DND-41 (cell line): ENCODE measurements around the gene MFSD2A.
"Not testable (repeated sequence)": the region's sequence is repeated elsewhere in the genome, so short reads cannot be mapped to it uniquely, and the experiment has no call there.

Experiments
- ATAC-seq: fragments of 200-7000 bp; cut with Tn5 transposase; 3 replicates; pipeline ENCODE4 v1.9.1; 2021; ENCODE audit warnings: low read depth; ENCODE audit not compliant: insufficient read depth
- DNase-seq: peaks from one replicate; pipeline ENCODE4 v3.0.0-alpha.2; 2020
- H2AFZ ChIP-seq: 2 replicates; pipeline ENCODE4 v1.6.0; 2012; ENCODE audit warnings: low read depth, low read length
- H3K27ac ChIP-seq: 2 replicates; pipeline ENCODE4 v1.5.1; 2012; ENCODE audit warnings: low read length, inconsistent platforms
- H3K27me3 ChIP-seq: fragments of 200-600 bp; sonication (generic); 2 replicates; pipeline ENCODE4 v1.6.0; 2012; ENCODE audit warnings: low read length, mild to moderate bottlenecking, inconsistent platforms; ENCODE audit not compliant: insufficient read depth, poor library complexity
- H3K36me3 ChIP-seq: 2 replicates; pipeline ENCODE4 v1.5.1; 2012; ENCODE audit warnings: low read length, inconsistent platforms; ENCODE audit not compliant: insufficient read depth
- H3K4me1 ChIP-seq: 2 replicates; pipeline ENCODE4 v1.5.1; 2012; ENCODE audit warnings: mild to moderate bottlenecking, low read length; ENCODE audit not compliant: insufficient read depth
- H3K4me2 ChIP-seq: 2 replicates; pipeline ENCODE4 v1.6.0; 2012; ENCODE audit warnings: mild to moderate bottlenecking, moderate library complexity, low read length, inconsistent platforms; ENCODE audit not compliant: insufficient read depth
- H3K4me3 ChIP-seq, 2 experiments: fragments of 200-600 bp in 1 of 2; shearing (Covaris generic) in 1 of 2; 2 replicates each; pipeline ENCODE4 v1.5.1; 2012 to 2016; ENCODE audit warnings: inconsistent platforms in 2 of 2, low read length in 2 of 2, mild to moderate bottlenecking in 2 of 2, low read depth in 1 of 2, moderate library complexity in 1 of 2
- H3K79me2 ChIP-seq: 2 replicates; pipeline ENCODE4 v1.6.0; 2012; ENCODE audit warnings: low read length, inconsistent platforms; ENCODE audit not compliant: insufficient read depth
- H3K9ac ChIP-seq: 2 replicates; pipeline ENCODE4 v1.6.0; 2012; ENCODE audit warnings: low read depth, mild to moderate bottlenecking, inconsistent platforms, low read length, moderate library complexity
- H3K9me3 ChIP-seq: 2 replicates; pipeline ENCODE4 v1.5.1; 2012; ENCODE audit warnings: low read length, moderate library complexity, mild to moderate bottlenecking, inconsistent platforms; ENCODE audit not compliant: insufficient read depth, severe bottlenecking
- H4K20me1 ChIP-seq: 2 replicates; pipeline ENCODE4 v1.6.0; 2012; ENCODE audit warnings: low read length; ENCODE audit not compliant: insufficient read depth
- EZH2 ChIP-seq: IDR thresholded peaks from 3 replicates; pipeline ENCODE4 v1.6.1; 2012; ENCODE audit warnings: borderline replicate concordance, low read depth, mild to moderate bottlenecking, moderate library complexity, low read length, inconsistent platforms; ENCODE audit not compliant: severe bottlenecking
- TF ChIP-seq, protein P1 (sequence below): IDR thresholded peaks from 2 replicates; pipeline ENCODE4 v1.5.1; 2012; ENCODE audit warnings: borderline replicate concordance, low read length, moderate library complexity, mild to moderate bottlenecking; ENCODE audit not compliant: poor library complexity, severe bottlenecking; ENCODE audit errors: extremely low read depth

The MFSD2A gene

DNA sequence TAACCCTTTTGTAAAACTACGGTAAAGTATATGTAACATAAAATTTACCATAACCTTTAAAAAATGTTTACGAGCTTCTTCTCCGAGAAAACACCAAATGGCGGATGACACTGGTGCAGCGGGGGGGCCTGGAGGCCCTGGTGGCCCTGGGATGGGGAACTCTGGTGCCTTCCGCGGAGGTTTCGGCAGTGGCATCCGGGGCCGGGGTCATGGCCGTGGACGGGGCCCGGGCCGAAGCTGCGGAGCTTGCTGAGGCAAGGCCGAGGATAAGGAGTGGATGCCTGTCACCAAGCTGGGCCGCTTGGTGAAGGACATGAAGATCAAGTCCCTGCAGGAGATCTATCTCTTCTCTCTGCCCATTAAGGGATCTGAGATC lies 7.5 kb downstream of the MFSD2A start:
- no peak overlapping the region for H3K27ac ChIP-seq
- TF ChIP-seq, protein P1, sequence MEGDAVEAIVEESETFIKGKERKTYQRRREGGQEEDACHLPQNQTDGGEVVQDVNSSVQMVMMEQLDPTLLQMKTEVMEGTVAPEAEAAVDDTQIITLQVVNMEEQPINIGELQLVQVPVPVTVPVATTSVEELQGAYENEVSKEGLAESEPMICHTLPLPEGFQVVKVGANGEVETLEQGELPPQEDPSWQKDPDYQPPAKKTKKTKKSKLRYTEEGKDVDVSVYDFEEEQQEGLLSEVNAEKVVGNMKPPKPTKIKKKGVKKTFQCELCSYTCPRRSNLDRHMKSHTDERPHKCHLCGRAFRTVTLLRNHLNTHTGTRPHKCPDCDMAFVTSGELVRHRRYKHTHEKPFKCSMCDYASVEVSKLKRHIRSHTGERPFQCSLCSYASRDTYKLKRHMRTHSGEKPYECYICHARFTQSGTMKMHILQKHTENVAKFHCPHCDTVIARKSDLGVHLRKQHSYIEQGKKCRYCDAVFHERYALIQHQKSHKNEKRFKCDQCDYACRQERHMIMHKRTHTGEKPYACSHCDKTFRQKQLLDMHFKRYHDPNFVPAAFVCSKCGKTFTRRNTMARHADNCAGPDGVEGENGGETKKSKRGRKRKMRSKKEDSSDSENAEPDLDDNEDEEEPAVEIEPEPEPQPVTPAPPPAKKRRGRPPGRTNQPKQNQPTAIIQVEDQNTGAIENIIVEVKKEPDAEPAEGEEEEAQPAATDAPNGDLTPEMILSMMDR, result no peak
- no peak for TF ChIP-seq EZH2
- H3K4me1 ChIP-seq, result peaks cover 6% of the 10 kb centered on the region; the same call in 1 of the 2 replicates
- no peak overlapping the region for H3K4me3 ChIP-seq
- H3K9me3 ChIP-seq, result no peaks in the 10 kb centered on the region
- H3K27me3 ChIP-seq, result no peaks in the 10 kb centered on the region
- H2AFZ ChIP-seq, result no peak overlapping the region
- H3K36me3 ChIP-seq, result no peaks in the 10 kb centered on the region
- H4K20me1 ChIP-seq, result no peaks in the 10 kb centered on the region
- no peak overlapping the region for H3K9ac ChIP-seq
- no peak overlapping the region for H3K4me2 ChIP-seq
- ATAC-seq (no peak), DNase-seq (no peak)
- no peaks in the 10 kb centered on the region for H3K79me2 ChIP-seq

DNA sequence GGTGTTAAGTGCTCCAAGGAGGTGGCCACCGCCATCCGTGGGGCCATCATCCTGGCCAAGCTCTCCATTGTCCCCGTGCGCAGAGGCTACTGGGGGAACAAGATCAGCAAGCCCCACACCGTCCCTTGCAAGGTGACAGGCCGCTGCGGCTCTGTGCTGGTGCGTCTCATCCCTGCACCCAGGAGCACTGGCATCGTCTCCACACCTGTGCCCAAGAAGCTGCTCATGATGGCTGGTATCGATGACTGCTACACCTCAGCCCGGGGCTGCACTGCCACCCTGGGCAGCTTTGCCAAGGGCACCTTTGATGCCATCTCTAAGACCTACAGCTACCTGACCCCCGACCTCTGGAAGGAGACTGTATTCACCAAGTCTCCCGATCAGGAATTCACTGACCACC lies 8.0 kb downstream of the MFSD2A start:
- H3K9me3 ChIP-seq, H3K4me1 ChIP-seq, H3K4me2 ChIP-seq, H3K27ac ChIP-seq, H3K27me3 ChIP-seq, H2AFZ ChIP-seq, H4K20me1 ChIP-seq, DNase-seq, ATAC-seq, H3K79me2 ChIP-seq, H3K9ac ChIP-seq, H3K36me3 ChIP-seq, H3K4me3 ChIP-seq: not testable (repeated sequence)

DNA sequence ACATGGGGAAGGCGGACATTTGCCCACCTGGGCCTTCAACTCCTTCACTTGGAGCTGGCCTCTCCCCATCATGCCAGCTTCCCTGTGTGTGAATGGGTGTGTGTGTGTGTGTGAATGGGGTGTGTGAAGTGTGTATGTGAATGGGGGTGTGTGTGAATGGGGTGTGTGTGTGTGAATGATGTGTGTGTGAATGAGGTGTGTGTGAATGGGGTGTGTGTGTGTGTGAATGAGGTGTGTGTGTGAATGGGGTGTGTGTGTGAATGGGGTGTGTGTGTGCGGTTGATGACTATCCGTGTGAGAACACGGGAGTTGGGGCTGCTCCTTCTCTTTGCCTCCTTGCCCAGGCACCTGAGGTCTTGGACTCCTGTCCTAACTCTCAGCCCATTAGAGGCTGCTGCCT lies 9.6 kb downstream of the MFSD2A start:
- H3K36me3 ChIP-seq, result no peaks in the 10 kb centered on the region
- ATAC-seq (no peak), DNase-seq (no peak)
- H3K9me3 ChIP-seq, result no peaks in the 10 kb centered on the region
- H3K4me3 ChIP-seq, result no peak overlapping the region
- no peak for TF ChIP-seq EZH2
- TF ChIP-seq, protein P1, result no peak
- H3K4me2 ChIP-seq, result no peak overlapping the region
- peaks cover 6% of the 10 kb centered on the region; the same call in 1 of the 2 replicates for H3K4me1 ChIP-seq
- no peak overlapping the region for H3K27ac ChIP-seq
- H3K9ac ChIP-seq, result no peak overlapping the region
- H3K79me2 ChIP-seq, result no peaks in the 10 kb centered on the region
- H3K27me3 ChIP-seq, result no peaks in the 10 kb centered on the region
- H4K20me1 ChIP-seq, result no peaks in the 10 kb centered on the region; the same call in 1 of the 2 replicates
- H2AFZ ChIP-seq, result no peak overlapping the region

DNA sequence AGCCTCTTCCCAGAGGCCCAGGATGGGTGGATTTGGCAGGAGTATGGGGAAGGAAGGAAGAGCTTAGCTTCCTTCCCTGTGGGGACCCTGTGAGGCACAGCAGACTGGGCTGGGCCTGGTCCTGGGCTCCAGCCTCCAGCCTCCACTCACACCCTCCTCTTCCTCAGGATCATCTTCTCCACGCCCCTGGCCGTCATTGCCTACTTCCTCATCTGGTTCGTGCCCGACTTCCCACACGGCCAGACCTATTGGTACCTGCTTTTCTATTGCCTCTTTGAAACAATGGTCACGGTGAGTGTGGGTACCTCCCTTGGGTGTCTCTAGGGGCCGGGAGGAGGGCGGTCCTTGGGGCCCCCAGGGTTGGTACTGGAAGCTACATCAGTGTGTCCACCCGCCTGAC lies 10.1 kb downstream of the MFSD2A start:
- H3K4me2 ChIP-seq, result no peak overlapping the region
- H3K9ac ChIP-seq, result no peak overlapping the region
- TF ChIP-seq, protein P1, result no peak
- no peak for TF ChIP-seq EZH2
- DNase-seq (no peak), ATAC-seq (no peak)
- no peaks in the 10 kb centered on the region; the same call in 1 of the 2 replicates for H4K20me1 ChIP-seq
- H3K27me3 ChIP-seq, result no peaks in the 10 kb centered on the region
- H3K4me1 ChIP-seq, result peaks cover 6% of the 10 kb centered on the region; the same call in 1 of the 2 replicates
- no peaks in the 10 kb centered on the region for H3K9me3 ChIP-seq
- H3K4me3 ChIP-seq, result no peak overlapping the region
- H3K36me3 ChIP-seq, result no peaks in the 10 kb centered on the region
- no peak overlapping the region for H2AFZ ChIP-seq
- no peak overlapping the region for H3K27ac ChIP-seq
- H3K79me2 ChIP-seq, result no peaks in the 10 kb centered on the region
